Stimulated activated CD8-positive, alpha-beta memory T cell treated with anti-CD3 and anti-CD28 coated beads, Interleukin-15, amount 100 ng/mL, for 24 hours (primary cell): ENCODE data around the gene ZNF133.
A peak's percentile ranks its signal among the peaks of the same experiment; 100 is the strongest.
"Not testable (repeated sequence)": the region's sequence is repeated elsewhere in the genome, so short reads cannot be mapped to it uniquely, and the experiment has no call there.

ENCODE experiments used
- DNase-seq: peaks from one replicate; pipeline ENCODE4 v3.0.0-alpha.2; 2020; ENCODE audit warnings: low read depth

Gene ZNF133

GRCh38 chr20:18287915-18288748 is at the start of gene ZNF133:
Gene ZNF133, plus strand, starts transcription at chr20:18288527. Its CDS starts 17,160 bp downstream, at chr20:18305687.
- peak; percentile 99 for DNase-seq

GRCh38 chr20:18240997-18241396 is 47.3 kb upstream of the ZNF133 start:
- DNase-seq, result no peak

- DNase-seq, result no peak
Measured at GRCh38 chr20:18243802-18244201, 44.5 kb upstream of the ZNF133 start.

- DNase-seq, result not testable (repeated sequence)
Measured at GRCh38 chr20:18248545-18248944, 39.8 kb upstream of the ZNF133 start.

GRCh38 chr20:18250217-18250616 is 38.1 kb upstream of the ZNF133 start:
- DNase-seq, result no peak

GRCh38 chr20:18252597-18253451 is 35.5 kb upstream of the ZNF133 start:
- no peak for DNase-seq

- no peak for DNase-seq
Measured at GRCh38 chr20:18254615-18255014, 33.7 kb upstream of the ZNF133 start.

GRCh38 chr20:18255526-18255925 is 32.8 kb upstream of the ZNF133 start:
- DNase-seq, result no peak

- no peak for DNase-seq
Measured at GRCh38 chr20:18256440-18257090, 31.8 kb upstream of the ZNF133 start.

GRCh38 chr20:18258126-18258860 is 30.0 kb upstream of the ZNF133 start:
- DNase-seq, result no peak

- DNase-seq, result no peak
Measured at GRCh38 chr20:18259730-18260129, 28.6 kb upstream of the ZNF133 start.

GRCh38 chr20:18263723-18264122 is 24.6 kb upstream of the ZNF133 start:
- DNase-seq, result no peak

GRCh38 chr20:18265441-18265840 is 22.9 kb upstream of the ZNF133 start:
- no peak for DNase-seq

GRCh38 chr20:18266282-18266681 is 22.0 kb upstream of the ZNF133 start:
- DNase-seq, result no peak

GRCh38 chr20:18267815-18268214 is 20.5 kb upstream of the ZNF133 start:
- no peak for DNase-seq

GRCh38 chr20:18271160-18271559 is 17.2 kb upstream of the ZNF133 start:
- DNase-seq, result no peak

- DNase-seq, result no peak
Measured at GRCh38 chr20:18272451-18272850, 15.9 kb upstream of the ZNF133 start.

GRCh38 chr20:18273738-18274137 is 14.6 kb upstream of the ZNF133 start:
- no peak for DNase-seq

- DNase-seq, result not testable (repeated sequence)
Measured at GRCh38 chr20:18275960-18276359, 12.4 kb upstream of the ZNF133 start.

GRCh38 chr20:18276821-18277220 is 11.5 kb upstream of the ZNF133 start:
- peak; percentile 6 for DNase-seq

- DNase-seq, result no peak
Measured at GRCh38 chr20:18279242-18279641, 9.1 kb upstream of the ZNF133 start.
